HEK293T (cell line): ENCODE data around the gene ZNF385C.

Experiments used
- ARNT ChIP-seq: fragments of 450-650 bp; IDR thresholded peaks from 2 replicates; pipeline ENCODE4 v1.6.1; 2017; ENCODE audit warnings: mild to moderate bottlenecking
- BHLHE40 ChIP-seq: fragments of 450-650 bp; IDR thresholded peaks from 2 replicates; pipeline ENCODE4 v1.6.1; 2016; ENCODE audit warnings: mild to moderate bottlenecking, moderate library complexity, borderline replicate concordance
- ELF4 ChIP-seq: fragments of 450-650 bp; IDR thresholded peaks from 2 replicates; pipeline ENCODE4 v1.6.1; 2017; ENCODE audit warnings: antibody characterized with exemption
- FOXA1 ChIP-seq: fragments of 450-650 bp; IDR thresholded peaks from 2 replicates; pipeline ENCODE4 v1.6.1; 2016; ENCODE audit warnings: mild to moderate bottlenecking
- FOXK2 ChIP-seq: fragments of 450-650 bp; IDR thresholded peaks from 2 replicates; pipeline ENCODE4 v1.6.1; 2016; ENCODE audit warnings: mild to moderate bottlenecking
- FOXM1 ChIP-seq: fragments of 450-650 bp; IDR thresholded peaks from 2 replicates; pipeline ENCODE4 v1.6.1; 2017; ENCODE audit warnings: mild to moderate bottlenecking, borderline replicate concordance
- HDGF ChIP-seq: fragments of 450-650 bp; IDR thresholded peaks from 2 replicates; pipeline ENCODE4 v1.6.1; 2017; ENCODE audit warnings: antibody characterized with exemption, borderline replicate concordance
- L3MBTL2 ChIP-seq: fragments of 450-650 bp; conservative IDR thresholded peaks from 2 replicates; pipeline ENCODE4 v1.6.1; 2016; ENCODE audit warnings: mild to moderate bottlenecking
- NFRKB ChIP-seq: fragments of 450-650 bp; IDR thresholded peaks from 2 replicates; pipeline ENCODE4 v1.6.1; 2016; ENCODE audit warnings: mild to moderate bottlenecking, moderate library complexity
- SP1 ChIP-seq: fragments of 450-650 bp; IDR thresholded peaks from 2 replicates; pipeline ENCODE4 v1.6.1; 2017
- SUZ12 ChIP-seq: fragments of 450-650 bp; IDR thresholded peaks from 2 replicates; pipeline ENCODE4 v1.6.1; 2016; ENCODE audit warnings: mild to moderate bottlenecking
- TARDBP ChIP-seq: fragments of 450-650 bp; IDR thresholded peaks from 2 replicates; pipeline ENCODE4 v1.6.1; 2016
- ZNF384 ChIP-seq: fragments of 450-650 bp; IDR thresholded peaks from 2 replicates; pipeline ENCODE4 v1.6.1; 2016

DNA sequence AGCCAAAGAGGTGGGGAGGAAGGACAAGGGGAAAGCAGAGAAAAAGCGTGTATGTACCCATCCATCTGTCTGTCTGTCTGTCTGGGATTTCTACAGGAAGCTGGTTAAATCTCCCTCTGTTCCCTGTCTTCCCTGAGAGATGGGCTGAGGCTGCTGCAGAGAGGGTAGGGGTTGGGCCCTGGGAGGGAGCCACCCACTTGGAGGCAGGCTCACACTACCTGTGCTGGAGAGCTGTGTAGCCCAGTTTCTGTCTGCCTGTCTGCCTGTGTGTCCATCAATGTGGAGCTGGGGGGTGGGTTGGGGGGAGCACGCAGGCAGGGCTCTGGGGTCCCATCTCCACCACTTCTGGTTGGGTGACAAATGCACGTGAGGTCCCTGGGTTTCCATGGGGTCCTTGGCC is 29.3 kb downstream of the ZNF385C start:
- TF ChIP-seq SP1 (no peak), BHLHE40 (no peak), ZNF384 (no peak), HDGF (no peak), FOXK2 (no peak), L3MBTL2 (no peak), SUZ12 (no peak), FOXM1 (no peak), TARDBP (no peak), FOXA1 (no peak), ELF4 (no peak), NFRKB (no peak), ARNT (no peak)
